Right ventricle myocardium inferior (tissue), 1 donor: ENCODE data around the gene PDHB. TPM values are rescaled to one million over a fixed set of nuclear protein-coding genes. Genes with fewer than 3 reads are reported as not detected.

Experiments
- ATAC-seq: fragments of 200-7000 bp; cut with Tn5 transposase; one replicate; pipeline ENCODE4 v1.9.1; 2020; ENCODE audit warnings: mild to moderate bottlenecking, moderate library complexity
- DNase-seq: peaks from one replicate; pipeline ENCODE4 v3.0.0; 2021; ENCODE audit errors: missing footprints
- intact Hi-C: fragments of 100-400 bp; cut with DNase I; formaldehyde crosslinking; loops from one replicate; pipeline ENCODE4 v1.11.0; 2022
- total RNA-seq: library from RNA; stranded (reverse); fragmentation: NEBNext Ultra II Directional; extraction: Animal tissue kit (Norgen Biotek cat#: 25700); gene quantifications from one replicate; pipeline ENCODE4 v1.2.1, GENCODE V29; 2021
- donor health status: DM: no; HTN: yes; CAD: no; lungs with severe emphysema.

Gene PDHB
- total RNA-seq, 1 donor from 2014 or later = 206 TPM

DNA sequence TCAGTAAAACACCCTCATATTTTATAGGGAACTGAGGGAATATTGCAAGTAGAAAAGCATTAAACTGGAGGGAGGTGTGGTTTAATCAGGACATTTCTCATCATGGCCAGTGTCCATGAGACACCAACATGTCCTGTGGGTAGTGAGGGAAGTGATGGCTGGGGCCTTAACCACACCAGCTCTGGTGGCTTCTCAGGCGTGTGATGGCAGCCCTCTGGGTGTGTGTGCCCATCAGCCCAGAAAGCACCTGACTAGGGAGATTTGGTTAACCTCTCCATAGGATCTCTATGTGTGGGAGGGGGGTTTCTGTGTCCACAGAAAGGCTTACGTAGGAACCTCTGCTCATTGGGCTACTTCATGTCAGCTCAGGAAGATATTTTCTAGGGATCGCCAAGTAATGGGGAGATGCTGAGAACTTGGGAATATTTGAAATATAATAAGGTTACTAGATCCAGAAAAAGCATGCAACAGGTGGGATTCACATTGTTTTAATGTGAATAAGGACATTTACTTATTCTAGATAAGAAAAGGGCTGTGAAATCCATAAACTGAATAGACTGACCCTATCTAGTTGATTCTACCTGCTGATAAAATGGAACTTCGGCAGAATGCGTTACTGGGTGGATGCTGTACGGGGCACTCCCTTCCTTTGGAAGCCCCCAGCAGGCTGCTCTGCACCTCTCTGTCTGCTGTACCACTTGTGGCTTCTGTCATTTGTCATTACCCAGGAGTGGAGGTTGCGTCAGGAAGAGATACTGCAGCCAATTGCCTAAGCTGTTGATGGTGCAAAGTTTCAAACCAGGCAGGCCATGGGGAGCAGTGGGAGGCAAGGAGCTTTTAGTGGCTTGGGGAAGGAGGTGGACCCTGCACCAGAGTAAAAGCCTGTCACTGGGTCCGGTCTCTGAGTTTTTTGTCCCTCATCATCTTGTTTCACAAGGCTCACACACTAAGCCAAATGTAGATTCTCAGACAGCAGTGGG, 21.5 kb downstream of the PDHB start:
- intact Hi-C loops = loop anchor here (5.0 kb wide), 1 partner anchor 230 kb away; no protein-coding TSS in a partner anchor
- DNase-seq (no peak), ATAC-seq (peak; percentile 12)

- ATAC-seq (no peak), DNase-seq (no peak)
- intact Hi-C loops = loop anchor here (5.0 kb wide), 1 partner anchor 229 kb away; no protein-coding TSS in a partner anchor
Measured at GRCh38 chr3:58411036-58411435, 22.6 kb downstream of the PDHB start.

GRCh38 chr3:58409663-58410062, 24.0 kb downstream of the PDHB start:
- DNase-seq (no peak), ATAC-seq (no peak)
- intact Hi-C loops = loop anchor here (5.0 kb wide), 1 partner anchor 227 kb away; no protein-coding TSS in a partner anchor

GRCh38 chr3:58408906-58409305, 24.7 kb downstream of the PDHB start:
- intact Hi-C loops = no loop called here
- no peak for ATAC-seq
- DNase-seq = no peak

DNA sequence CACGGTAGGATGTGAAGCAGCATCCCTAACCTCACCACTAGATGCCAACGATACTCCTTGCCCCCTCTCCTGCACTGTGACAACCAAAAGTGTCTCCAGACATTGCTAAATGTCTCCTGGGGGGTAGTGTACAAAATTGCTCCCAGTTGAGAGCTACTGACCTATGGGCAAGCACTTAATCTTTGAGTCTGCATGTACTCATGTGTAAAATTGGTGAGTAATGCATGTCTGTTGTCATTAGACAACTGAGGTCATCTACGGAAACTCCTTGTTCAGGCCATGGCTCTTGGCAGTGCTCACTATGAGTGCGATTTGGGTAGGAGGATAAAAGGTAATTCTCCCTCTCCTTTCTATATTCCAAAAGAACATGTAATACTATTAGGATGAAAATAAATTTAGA, 29.2 kb downstream of the PDHB start:
- ATAC-seq = no peak

DNA sequence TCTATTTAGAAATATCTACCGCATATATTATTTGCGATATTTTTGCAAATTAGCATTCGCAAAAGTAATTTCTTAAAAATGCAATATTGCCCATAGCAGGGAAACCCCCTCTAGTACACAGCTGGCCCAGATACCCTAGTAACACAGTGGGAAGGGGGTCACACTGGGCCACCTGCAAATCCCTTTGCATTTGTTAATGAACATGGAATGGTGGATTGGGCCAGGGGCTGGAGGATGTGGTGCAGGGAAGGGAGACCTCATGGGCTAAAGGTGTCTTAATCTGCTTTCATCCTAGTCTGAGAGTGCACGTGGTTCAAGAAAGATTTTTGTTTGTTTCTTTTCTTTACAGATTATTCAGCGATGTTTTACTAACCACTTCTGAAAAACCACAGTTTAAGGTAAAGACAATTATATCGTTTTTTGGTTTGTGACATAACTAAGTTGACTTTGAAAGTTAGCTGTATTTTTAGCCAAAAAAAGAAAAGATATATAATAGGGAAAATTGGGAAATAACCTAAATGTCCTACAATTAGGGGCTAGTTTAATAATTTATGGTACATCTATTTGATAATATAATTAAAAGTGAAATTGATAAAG, 30.0 kb downstream of the PDHB start:
- DNase-seq = no peak
- intact Hi-C loops = no loop called here
- no peak for ATAC-seq

More for the DNA sequence above, 29.2 kb downstream of the PDHB start:
- intact Hi-C loops = no loop called here
- no peak for DNase-seq

- no peak for DNase-seq
- intact Hi-C loops = no loop called here
- ATAC-seq = peak; percentile 73
Measured at GRCh38 chr3:58398669-58399333, 34.8 kb downstream of the PDHB start.

GRCh38 chr3:58394339-58394738, 39.3 kb downstream of the PDHB start:
- DNase-seq = no peak
- no peak for ATAC-seq
- intact Hi-C loops = no loop called here

- ATAC-seq (no peak), DNase-seq (no peak)
- intact Hi-C loops = no loop called here
Measured at GRCh38 chr3:58392181-58392580, 41.5 kb downstream of the PDHB start.

- ATAC-seq = no peak
- intact Hi-C loops = no loop called here
- DNase-seq = no peak
Measured at GRCh38 chr3:58391156-58391865, 42.3 kb downstream of the PDHB start.

DNA sequence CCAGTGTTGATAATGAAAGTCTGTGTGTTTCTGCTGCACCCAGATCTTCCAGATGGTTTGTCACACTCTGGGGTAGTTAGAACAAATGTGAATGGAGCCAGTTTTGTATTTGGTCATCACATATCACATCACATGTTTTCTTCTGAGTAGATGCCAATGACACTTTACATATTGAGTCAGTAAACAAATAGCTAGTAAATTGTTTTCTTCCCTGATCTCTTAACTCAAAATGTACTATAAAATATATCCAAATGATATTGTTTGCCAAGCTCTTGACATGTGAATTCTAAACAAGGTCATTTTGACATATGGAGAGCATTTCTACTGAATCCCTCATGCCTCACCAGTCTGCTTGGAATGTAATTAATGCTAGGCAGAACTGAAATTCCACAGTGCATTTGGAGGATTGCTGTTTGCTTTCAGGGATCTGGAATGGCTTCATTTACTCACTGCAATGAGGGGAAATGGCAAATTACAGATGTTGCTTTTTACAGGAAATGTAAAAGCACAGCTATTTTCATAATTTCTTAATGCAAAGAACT, 45.0 kb downstream of the PDHB start:
- ATAC-seq (peak; percentile 42), DNase-seq (no peak)
- intact Hi-C loops = no loop called here

GRCh38 chr3:58387650-58388546, 45.7 kb downstream of the PDHB start:
- peak; percentile 38 for ATAC-seq
- intact Hi-C loops = no loop called here
- no peak for DNase-seq

DNA sequence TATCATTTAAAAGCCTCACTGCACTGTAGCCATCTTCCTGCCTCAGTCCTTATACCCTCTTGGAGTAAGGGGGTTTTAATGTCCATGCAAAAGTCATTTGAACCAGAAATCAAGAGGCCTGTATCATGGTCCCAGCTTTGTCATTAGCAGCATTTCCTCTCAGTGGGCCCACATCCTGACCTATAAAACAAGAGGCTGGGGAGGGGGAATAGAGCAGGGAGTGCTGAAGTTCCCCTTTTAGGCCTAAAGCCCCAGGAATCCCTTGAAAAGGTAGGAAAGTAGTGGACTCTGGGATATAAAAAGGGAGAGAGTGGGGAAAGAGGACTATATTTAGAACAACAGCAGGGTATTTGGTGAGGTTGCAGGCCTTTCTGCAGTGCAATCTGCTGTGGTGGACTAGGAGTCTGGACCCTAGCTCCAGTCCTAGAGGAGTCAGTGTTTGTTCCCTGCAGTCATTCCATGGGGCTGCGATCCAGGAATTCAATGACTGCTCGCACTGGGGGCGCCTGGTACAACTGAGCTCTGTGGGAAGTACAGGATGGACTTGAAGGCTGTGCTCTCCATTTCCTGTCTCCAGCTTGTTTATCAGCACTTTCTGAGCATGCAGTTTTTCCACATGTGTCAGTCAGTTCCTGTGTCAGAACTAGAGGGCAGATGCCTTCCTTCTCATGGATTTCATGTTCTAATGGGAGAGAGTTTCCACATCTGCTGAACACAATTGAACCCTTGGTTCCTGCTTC, 46.8 kb downstream of the PDHB start:
- intact Hi-C loops = no loop called here
- DNase-seq (no peak), ATAC-seq (peak; percentile 62)

DNA sequence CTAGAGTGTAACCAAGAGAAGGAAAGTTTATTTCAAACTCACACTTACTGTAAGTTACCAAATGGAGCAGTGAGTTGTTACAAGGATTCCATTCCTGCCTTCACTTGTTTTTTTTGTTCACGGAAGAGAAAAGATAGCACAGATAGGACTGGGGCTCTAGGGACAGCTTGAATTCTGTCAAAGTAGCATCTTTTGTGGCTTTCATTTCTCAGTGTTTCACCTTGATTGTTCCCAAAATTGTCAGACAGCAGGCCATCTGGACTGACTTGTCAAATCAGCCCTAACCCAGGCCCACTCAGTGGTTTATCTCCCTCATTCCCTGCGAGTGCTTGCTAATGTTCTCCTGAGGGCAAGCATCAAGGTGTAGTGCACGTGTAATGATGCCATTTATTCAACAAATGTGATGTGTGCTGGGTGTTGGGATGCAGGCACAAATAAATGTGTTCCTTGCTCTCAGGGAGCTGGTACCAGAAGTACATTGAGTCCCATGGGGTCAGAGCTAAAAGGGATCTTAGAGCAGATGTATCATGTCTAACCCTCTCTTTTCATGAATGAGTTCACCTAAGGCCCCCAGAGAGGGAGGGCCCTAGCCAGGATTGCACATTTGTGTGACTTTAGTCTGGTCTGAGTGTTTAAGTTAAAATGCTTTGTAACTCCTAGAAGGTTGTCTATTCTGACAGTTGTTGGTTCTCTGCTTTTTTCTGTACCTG, 49.1 kb downstream of the PDHB start:
- intact Hi-C loops = no loop called here
- DNase-seq = no peak
- ATAC-seq = no peak

- peak; percentile 32 for ATAC-seq
- intact Hi-C loops = no loop called here
- no peak for DNase-seq
Measured at GRCh38 chr3:58383904-58384303, 49.7 kb downstream of the PDHB start.

DNA sequence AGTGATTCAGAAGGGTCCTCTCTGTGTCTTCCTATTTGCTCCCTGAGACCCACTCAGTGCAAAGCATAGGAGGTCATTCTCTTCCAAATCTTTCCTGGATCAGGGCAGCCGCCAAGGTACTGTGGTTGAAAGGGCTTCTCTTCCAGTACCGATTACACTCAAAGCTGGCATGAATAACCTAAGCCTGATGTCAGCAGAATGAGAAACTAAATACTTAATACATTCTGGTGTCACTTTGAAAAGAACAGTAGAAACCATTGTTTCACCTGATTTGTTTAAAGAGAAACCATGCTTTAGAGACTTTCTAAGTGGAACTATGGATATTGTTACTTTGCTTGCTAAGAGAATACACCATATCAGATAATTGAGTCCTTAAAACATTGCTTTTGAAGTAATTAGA, 50.2 kb downstream of the PDHB start:
- ATAC-seq (no peak), DNase-seq (no peak)
- intact Hi-C loops = no loop called here
